Rectal smooth muscle tissue (tissue), 1 donor: ENCODE results near the gene RBM47.
"Not testable (repeated sequence)": the region's sequence is repeated elsewhere in the genome, so short reads cannot be mapped to it uniquely, and the experiment has no call there.

Experiments used
- H3K27ac ChIP-seq: one replicate; pipeline ENCODE4 v1.7.0; 2013; ENCODE audit warnings: low read depth, low read length, inconsistent platforms
- H3K27me3 ChIP-seq: one replicate; pipeline ENCODE4 v1.7.0; 2013; ENCODE audit warnings: low read length; ENCODE audit not compliant: control insufficient read depth, insufficient read depth
- H3K36me3 ChIP-seq: one replicate; pipeline ENCODE4 v1.7.0; 2013; ENCODE audit warnings: low read length; ENCODE audit not compliant: control insufficient read depth, insufficient read depth
- H3K4me1 ChIP-seq: one replicate; pipeline ENCODE4 v1.7.0; 2013; ENCODE audit warnings: low read length; ENCODE audit not compliant: control insufficient read depth, insufficient read depth
- H3K4me3 ChIP-seq: one replicate; pipeline ENCODE4 v1.7.0; 2013; ENCODE audit warnings: low read length
- H3K9ac ChIP-seq: one replicate; pipeline ENCODE4 v1.7.0; 2013; ENCODE audit warnings: low read length

Gene RBM47

GRCh38 chr4:40564004-40564403, 65.7 kb downstream of the RBM47 start:
- Histone ChIP-seq H3K27me3 (no peaks in the 10 kb centered on the region), H3K9ac (no peak overlapping the region), H3K27ac (no peak overlapping the region), H3K4me1 (no peaks in the 10 kb centered on the region), H3K36me3 (no peaks in the 10 kb centered on the region), H3K4me3 (no peak overlapping the region)

GRCh38 chr4:40563401-40563800, 66.3 kb downstream of the RBM47 start:
- H3K27ac ChIP-seq: no peak overlapping the region
- H3K27me3 ChIP-seq: no peaks in the 10 kb centered on the region
- no peak overlapping the region for H3K9ac ChIP-seq
- no peaks in the 10 kb centered on the region for H3K36me3 ChIP-seq
- H3K4me1 ChIP-seq: no peaks in the 10 kb centered on the region
- H3K4me3 ChIP-seq: no peak overlapping the region

- H3K36me3 ChIP-seq: no peaks in the 10 kb centered on the region
- no peak overlapping the region for H3K9ac ChIP-seq
- H3K4me3 ChIP-seq: no peak overlapping the region
- no peaks in the 10 kb centered on the region for H3K27me3 ChIP-seq
- H3K27ac ChIP-seq: no peak overlapping the region
- no peaks in the 10 kb centered on the region for H3K4me1 ChIP-seq
Measured at GRCh38 chr4:40562681-40563080, 67.0 kb downstream of the RBM47 start.

- Histone ChIP-seq H3K36me3 (no peaks in the 10 kb centered on the region), H3K4me1 (no peaks in the 10 kb centered on the region), H3K27ac (no peak overlapping the region)
Measured at GRCh38 chr4:40562208-40562607, 67.5 kb downstream of the RBM47 start.

GRCh38 chr4:40561543-40562177, 68.0 kb downstream of the RBM47 start:
- not testable (repeated sequence) for H3K4me3 ChIP-seq, H3K4me1 ChIP-seq, H3K9ac ChIP-seq, H3K27me3 ChIP-seq, H3K27ac ChIP-seq, H3K36me3 ChIP-seq

More at GRCh38 chr4:40562208-40562607, 67.5 kb downstream of the RBM47 start:
- H3K27me3 ChIP-seq: no peaks in the 10 kb centered on the region
- H3K9ac ChIP-seq: no peak overlapping the region
- no peak overlapping the region for H3K4me3 ChIP-seq

GRCh38 chr4:40559585-40560465, 69.8 kb downstream of the RBM47 start:
- H3K9ac ChIP-seq: no peak overlapping the region
- no peaks in the 10 kb centered on the region for H3K36me3 ChIP-seq
- H3K27ac ChIP-seq: no peak overlapping the region
- H3K4me3 ChIP-seq: no peak overlapping the region
- no peaks in the 10 kb centered on the region for H3K27me3 ChIP-seq
- H3K4me1 ChIP-seq: no peaks in the 10 kb centered on the region

GRCh38 chr4:40557736-40558135, 71.9 kb downstream of the RBM47 start:
- Histone ChIP-seq H3K27me3 (no peaks in the 10 kb centered on the region), H3K4me1 (no peaks in the 10 kb centered on the region)

GRCh38 chr4:40555176-40555900, 74.3 kb downstream of the RBM47 start:
- Histone ChIP-seq H3K27ac (no peak overlapping the region), H3K9ac (no peak overlapping the region), H3K4me3 (no peak overlapping the region), H3K36me3 (no peaks in the 10 kb centered on the region), H3K4me1 (no peaks in the 10 kb centered on the region), H3K27me3 (no peaks in the 10 kb centered on the region)

More at GRCh38 chr4:40557736-40558135, 71.9 kb downstream of the RBM47 start:
- H3K9ac ChIP-seq: no peak overlapping the region
- H3K27ac ChIP-seq: no peak overlapping the region
- no peak overlapping the region for H3K4me3 ChIP-seq
- H3K36me3 ChIP-seq: no peaks in the 10 kb centered on the region

GRCh38 chr4:40554641-40555040, 75.0 kb downstream of the RBM47 start:
- H3K4me3 ChIP-seq, H3K27ac ChIP-seq, H3K4me1 ChIP-seq, H3K36me3 ChIP-seq, H3K9ac ChIP-seq, H3K27me3 ChIP-seq: not testable (repeated sequence)

- no peaks in the 10 kb centered on the region for H3K36me3 ChIP-seq
- no peak overlapping the region for H3K4me3 ChIP-seq
- H3K4me1 ChIP-seq: no peaks in the 10 kb centered on the region
- no peak overlapping the region for H3K27ac ChIP-seq
- no peak overlapping the region for H3K9ac ChIP-seq
- no peaks in the 10 kb centered on the region for H3K27me3 ChIP-seq
Measured at GRCh38 chr4:40553995-40554394, 75.7 kb downstream of the RBM47 start.

GRCh38 chr4:40552536-40552935, 77.1 kb downstream of the RBM47 start:
- no peaks in the 10 kb centered on the region for H3K27me3 ChIP-seq
- no peak overlapping the region for H3K9ac ChIP-seq
- no peak overlapping the region for H3K27ac ChIP-seq
- H3K36me3 ChIP-seq: no peaks in the 10 kb centered on the region
- no peak overlapping the region for H3K4me3 ChIP-seq
- H3K4me1 ChIP-seq: no peaks in the 10 kb centered on the region

GRCh38 chr4:40551568-40552136, 78.0 kb downstream of the RBM47 start:
- not testable (repeated sequence) for H3K27me3 ChIP-seq, H3K27ac ChIP-seq, H3K36me3 ChIP-seq, H3K4me3 ChIP-seq, H3K9ac ChIP-seq, H3K4me1 ChIP-seq
